AG09309 (cell line): ENCODE results near the gene LUC7L2.
A peak's percentile ranks its signal among the peaks of the same experiment; 100 is the strongest.
"Not testable (repeated sequence)": the region's sequence is repeated elsewhere in the genome, so short reads cannot be mapped to it uniquely, and the experiment has no call there.

Source experiments
- DNase-seq: peaks from one replicate; pipeline ENCODE4 v3.0.0-alpha.2; 2010; ENCODE audit warnings: low read depth
- H3K4me3 ChIP-seq: 2 replicates; pipeline ENCODE4 v1.5.1; 2011; ENCODE audit warnings: mild to moderate bottlenecking, low read depth, low read length, moderate library complexity; ENCODE audit not compliant: control insufficient read depth
- TF ChIP-seq, protein P1 (sequence below): IDR thresholded peaks from 2 replicates; pipeline ENCODE4 v1.5.1; 2011; ENCODE audit warnings: mild to moderate bottlenecking, low read depth, low read length, inconsistent platforms; ENCODE audit not compliant: insufficient read depth, control insufficient read depth; ENCODE audit errors: missing control alignments

LUC7L2 gene

DNA sequence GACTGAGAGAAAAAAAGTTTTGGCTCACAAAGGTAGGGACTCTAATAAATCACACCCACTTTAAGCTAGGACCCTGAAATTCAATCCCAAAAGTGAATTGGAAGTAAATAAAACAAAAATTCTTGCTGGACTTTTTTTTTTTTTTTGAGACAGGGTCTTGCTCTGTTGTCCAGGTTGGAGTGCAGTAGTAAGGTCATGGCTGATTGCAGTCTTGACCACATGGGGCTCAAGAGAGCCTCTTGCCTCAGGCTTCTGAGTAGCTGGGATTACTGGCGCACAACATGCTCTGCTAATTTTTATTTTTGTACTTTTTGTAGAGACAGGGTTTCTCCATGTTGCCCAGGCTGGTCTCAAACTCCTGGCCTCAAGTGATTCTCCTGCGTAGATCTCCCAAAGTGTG is 5.0 kb upstream of the LUC7L2 start:
- no peak overlapping the region for H3K4me3 ChIP-seq
- DNase-seq, result no peak
- TF ChIP-seq, protein P1, sequence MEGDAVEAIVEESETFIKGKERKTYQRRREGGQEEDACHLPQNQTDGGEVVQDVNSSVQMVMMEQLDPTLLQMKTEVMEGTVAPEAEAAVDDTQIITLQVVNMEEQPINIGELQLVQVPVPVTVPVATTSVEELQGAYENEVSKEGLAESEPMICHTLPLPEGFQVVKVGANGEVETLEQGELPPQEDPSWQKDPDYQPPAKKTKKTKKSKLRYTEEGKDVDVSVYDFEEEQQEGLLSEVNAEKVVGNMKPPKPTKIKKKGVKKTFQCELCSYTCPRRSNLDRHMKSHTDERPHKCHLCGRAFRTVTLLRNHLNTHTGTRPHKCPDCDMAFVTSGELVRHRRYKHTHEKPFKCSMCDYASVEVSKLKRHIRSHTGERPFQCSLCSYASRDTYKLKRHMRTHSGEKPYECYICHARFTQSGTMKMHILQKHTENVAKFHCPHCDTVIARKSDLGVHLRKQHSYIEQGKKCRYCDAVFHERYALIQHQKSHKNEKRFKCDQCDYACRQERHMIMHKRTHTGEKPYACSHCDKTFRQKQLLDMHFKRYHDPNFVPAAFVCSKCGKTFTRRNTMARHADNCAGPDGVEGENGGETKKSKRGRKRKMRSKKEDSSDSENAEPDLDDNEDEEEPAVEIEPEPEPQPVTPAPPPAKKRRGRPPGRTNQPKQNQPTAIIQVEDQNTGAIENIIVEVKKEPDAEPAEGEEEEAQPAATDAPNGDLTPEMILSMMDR, result no peak

DNA sequence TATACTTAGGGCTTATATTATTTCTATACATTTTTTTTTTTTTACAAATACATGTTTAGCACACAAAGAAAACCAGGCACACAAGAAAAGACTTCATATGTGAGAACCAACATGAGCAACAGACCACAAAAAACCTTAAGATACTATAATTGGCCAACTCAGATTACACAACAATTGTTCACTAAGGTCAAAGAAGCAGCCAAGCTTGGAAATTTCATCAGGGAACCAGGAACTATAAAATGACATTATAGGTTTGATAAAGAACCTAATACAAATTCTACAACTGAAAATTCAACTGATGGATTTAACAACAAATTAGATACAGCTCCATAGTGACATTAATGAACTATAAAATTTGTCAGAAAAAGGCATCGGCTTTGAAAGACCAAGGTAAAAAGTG is 4.4 kb upstream of the LUC7L2 start:
- H3K4me3 ChIP-seq, result no peak overlapping the region
- TF ChIP-seq, protein P1, result no peak
- DNase-seq, result no peak

GRCh38 chr7:139357729-139358506 is 1.8 kb upstream of the LUC7L2 start:
- DNase-seq, H3K4me3 ChIP-seq: not testable (repeated sequence)

DNA sequence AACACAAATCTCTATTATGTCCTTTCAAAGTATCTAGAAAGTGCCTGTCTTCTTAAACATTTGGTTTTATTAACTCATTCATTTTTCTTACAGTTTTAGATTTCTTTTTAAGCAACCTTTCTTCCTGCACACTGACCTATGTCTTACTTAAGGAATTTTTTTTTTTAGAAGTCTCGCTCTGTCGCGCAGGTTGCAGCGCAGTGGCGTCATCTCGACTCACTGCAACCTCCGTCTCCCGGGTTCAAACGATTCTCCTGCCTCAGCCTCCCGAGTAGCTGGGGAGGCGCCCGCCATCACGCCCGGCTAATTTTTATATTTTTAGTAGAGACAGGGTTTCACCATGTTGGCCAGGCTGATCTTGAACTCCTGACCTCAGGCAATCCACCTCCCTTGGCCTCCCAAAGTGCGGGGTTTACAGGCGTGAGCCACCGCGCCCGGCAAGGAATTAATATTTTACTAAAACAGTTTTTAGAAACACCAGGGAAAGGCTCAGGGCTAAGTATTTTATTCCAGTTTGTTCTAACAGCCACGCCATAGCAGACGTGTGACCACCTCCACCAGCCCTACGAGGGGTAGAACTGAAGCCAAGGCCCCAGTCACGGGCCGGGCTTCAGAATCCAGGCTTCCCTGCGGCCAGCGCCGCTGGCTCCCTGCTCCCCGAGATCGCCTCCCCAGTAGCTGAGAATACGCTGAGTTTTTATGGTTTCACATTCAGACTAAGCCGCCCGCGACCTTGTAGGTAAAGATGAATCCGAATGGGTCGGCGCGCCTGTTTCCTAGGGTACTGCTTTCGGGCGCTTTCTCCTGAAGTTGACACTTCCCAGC is 941 bp upstream of the LUC7L2 start:
- H3K4me3 ChIP-seq, result peak overlapping the region; percentile 87
- no peak for DNase-seq
- TF ChIP-seq, protein P1, result no peak

GRCh38 chr7:139360210-139360947 is 685 bp downstream of the LUC7L2 start:
- TF ChIP-seq, protein P1, result no peak
- peak; percentile 60 for DNase-seq

GRCh38 chr7:139360948-139361307 is 1.2 kb downstream of the LUC7L2 start:
- TF ChIP-seq, protein P1, result no peak
- H3K4me3 ChIP-seq, result peak overlapping the region; percentile 87
- no peak for DNase-seq

More at GRCh38 chr7:139360210-139360947, 685 bp downstream of the LUC7L2 start:
- peak overlapping the region; percentile 87 for H3K4me3 ChIP-seq
